ENCODE results near the gene ISG15.

The ISG15 gene

GRCh38 chr1:1037366-1038327, 24.4 kb downstream of the ISG15 start:
- Histone ChIP-seq H3K4me3 (ENCODE audit: low read length, poor library complexity, severe bottlenecking) (no peak overlapping the region), H3K9ac (ENCODE audit: low read depth, low read length, poor library complexity, severe bottlenecking) (no peak overlapping the region), H3K9me2 (replicated peaks; ENCODE audit: low read depth, low read length) (no peaks in the 10 kb centered on the region), H3K36me3 (ENCODE audit: insufficient read depth, low read length) (no peaks in the 10 kb centered on the region), H3K27me3 (ENCODE audit: insufficient read depth, low read length, poor library complexity, severe bottlenecking) (no peaks in the 10 kb centered on the region), H3F3A (ENCODE audit: low read depth) (no peaks in the 10 kb centered on the region), H2AFZ (ENCODE audit: low read length) (no peak overlapping the region), H3K9me3 (ENCODE audit: insufficient read depth, low read depth, low read length) (no peaks in the 10 kb centered on the region), H3K4me2 (ENCODE audit: low read depth, low read length, poor library complexity, severe bottlenecking) (no peak overlapping the region), H4K20me1 (ENCODE audit: insufficient read depth, low read length, poor library complexity, severe bottlenecking) (no peaks in the 10 kb centered on the region), H3K79me2 (ENCODE audit: insufficient read depth, low read length) (no peaks in the 10 kb centered on the region), H3K4me1 (ENCODE audit: insufficient read depth, low read length, poor library complexity, severe bottlenecking) (peaks cover 13% of the 10 kb centered on the region)
- TF ChIP-seq EZH2phosphoT487 (IDR thresholded peaks at IDR 0.05; ENCODE audit: borderline replicate concordance) (no peak), CTCF (conservative IDR thresholded peaks at IDR 0.05; ENCODE audit: low read length) (no peak)

- Histone ChIP-seq H4K20me1 (ENCODE audit: insufficient read depth, low read length, poor library complexity, severe bottlenecking) (no peaks in the 10 kb centered on the region), H3K4me3 (ENCODE audit: low read length, poor library complexity, severe bottlenecking) (no peak overlapping the region), H3K4me2 (ENCODE audit: low read depth, low read length, poor library complexity, severe bottlenecking) (no peak overlapping the region)
These were observed 25.4 kb downstream of the ISG15 start for GRCh38 chr1:1038694-1039093.

DNA sequence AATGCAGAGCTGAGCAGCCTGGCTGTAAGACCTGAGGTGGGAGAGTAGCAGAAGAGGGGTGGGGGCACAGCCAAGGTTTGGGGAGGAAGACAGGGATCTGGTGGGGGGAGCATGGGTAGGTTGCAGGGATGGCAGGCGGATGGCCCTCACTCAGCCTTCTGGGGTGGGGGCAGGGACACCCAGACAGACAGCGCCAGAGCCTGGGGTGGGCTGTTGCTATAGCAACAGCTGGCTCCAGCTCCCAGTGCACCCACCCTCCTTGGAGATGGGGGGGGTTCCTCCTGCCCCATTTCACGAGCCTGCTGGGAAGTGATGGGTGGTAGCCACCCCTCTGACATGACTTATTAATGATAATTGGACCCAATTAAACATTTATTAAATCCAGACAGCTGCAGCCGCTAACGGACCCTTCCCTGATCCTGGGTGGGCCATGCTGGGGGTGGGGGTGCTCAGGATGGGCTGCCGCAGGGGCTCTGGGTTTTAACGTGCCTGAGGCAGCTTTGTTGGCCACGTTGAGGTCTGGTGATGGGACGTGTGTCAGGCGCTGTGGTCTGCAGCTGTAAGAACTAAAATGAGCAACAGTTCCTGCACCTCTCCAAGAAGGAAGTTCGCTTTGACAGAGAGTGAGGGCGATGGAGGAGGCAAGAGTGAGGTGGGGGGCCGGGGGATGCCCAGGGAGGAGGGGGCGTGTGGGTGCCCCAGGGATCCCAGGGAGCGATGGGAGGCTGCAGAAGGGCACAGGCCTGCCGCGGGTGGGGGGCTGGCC, 26.0 kb downstream of the ISG15 start:
- no peaks in the 10 kb centered on the region for H3K9me2 ChIP-seq (replicated peaks; ENCODE audit: low read depth, low read length)
- H3K9ac ChIP-seq (ENCODE audit: low read depth, low read length, poor library complexity, severe bottlenecking), result no peak overlapping the region
- H3K79me2 ChIP-seq (ENCODE audit: insufficient read depth, low read length), result no peaks in the 10 kb centered on the region
- H2AFZ ChIP-seq (ENCODE audit: low read length), result no peak overlapping the region
- H3F3A ChIP-seq (ENCODE audit: low read depth), result no peaks in the 10 kb centered on the region
- H4K20me1 ChIP-seq (ENCODE audit: insufficient read depth, low read length, poor library complexity, severe bottlenecking), result no peaks in the 10 kb centered on the region
- TF ChIP-seq EZH2phosphoT487 (IDR thresholded peaks at IDR 0.05; ENCODE audit: borderline replicate concordance), result no peak
- TF ChIP-seq CTCF (conservative IDR thresholded peaks at IDR 0.05; ENCODE audit: low read length), result no peak
- peak overlapping the region; percentile 57 for H3K4me2 ChIP-seq (ENCODE audit: low read depth, low read length, poor library complexity, severe bottlenecking)
- peaks cover 13% of the 10 kb centered on the region for H3K4me1 ChIP-seq (ENCODE audit: insufficient read depth, low read length, poor library complexity, severe bottlenecking)
- no peaks in the 10 kb centered on the region for H3K36me3 ChIP-seq (ENCODE audit: insufficient read depth, low read length)
- H3K9me3 ChIP-seq (ENCODE audit: insufficient read depth, low read depth, low read length), result no peaks in the 10 kb centered on the region
- no peak overlapping the region for H3K4me3 ChIP-seq (ENCODE audit: low read length, poor library complexity, severe bottlenecking)
- H3K27me3 ChIP-seq (ENCODE audit: insufficient read depth, low read length, poor library complexity, severe bottlenecking), result no peaks in the 10 kb centered on the region

More at GRCh38 chr1:1038694-1039093, 25.4 kb downstream of the ISG15 start:
- Histone ChIP-seq H3K4me1 (ENCODE audit: insufficient read depth, low read length, poor library complexity, severe bottlenecking) (peaks cover 13% of the 10 kb centered on the region), H3K9ac (ENCODE audit: low read depth, low read length, poor library complexity, severe bottlenecking) (no peak overlapping the region), H3K9me2 (replicated peaks; ENCODE audit: low read depth, low read length) (no peaks in the 10 kb centered on the region), H3K79me2 (ENCODE audit: insufficient read depth, low read length) (no peaks in the 10 kb centered on the region), H2AFZ (ENCODE audit: low read length) (no peak overlapping the region), H3K9me3 (ENCODE audit: insufficient read depth, low read depth, low read length) (no peaks in the 10 kb centered on the region), H3K36me3 (ENCODE audit: insufficient read depth, low read length) (no peaks in the 10 kb centered on the region), H3F3A (ENCODE audit: low read depth) (no peaks in the 10 kb centered on the region), H3K27me3 (ENCODE audit: insufficient read depth, low read length, poor library complexity, severe bottlenecking) (no peaks in the 10 kb centered on the region)
- TF ChIP-seq EZH2phosphoT487 (IDR thresholded peaks at IDR 0.05; ENCODE audit: borderline replicate concordance), result no peak
- TF ChIP-seq CTCF (conservative IDR thresholded peaks at IDR 0.05; ENCODE audit: low read length), result no peak

All from Loucy (cell line).